K562 (cell line): ENCODE measurements around the gene TOGARAM2. TPM values are rescaled to one million over a fixed set of nuclear protein-coding genes. Genes with fewer than 3 reads are reported as not detected.

Experiments used
- ATAC-seq: fragments of 200-7000 bp; cut with Tn5 transposase; 3 replicates; pipeline ENCODE4 v1.9.1; 2020; ENCODE audit warnings: moderate library complexity
- BruUV-seq: library from RNA; stranded (reverse); fragments of 400-500 nt; replicated peaks from 2 replicates; lab custom pipeline; 2021; lab: Mats Ljungman, UMichigan
- CTCF ChIA-PET: fragments of 300-600 bp; formaldehyde crosslinking; extraction: SDS; loops from one replicate; lab custom pipeline; 2021; ENCODE audit warnings: low intra/inter-chr PET ratio; lab: Yijun Ruan, JAX
- POLR2A ChIA-PET: fragments of 300-600, 350-650 bp; sonication (Branson Sonifier 250); formaldehyde crosslinking; extraction: SDS; loops from one replicate; lab custom pipeline; 2021; ENCODE audit warnings: antibody characterized with exemption, inconsistent platforms; lab: Yijun Ruan, JAX
- DNase-seq, 4 experiments: peaks; one replicate each; pipeline versions ENCODE4 v3.0.0 to v3.0.0-alpha.2; 2011 to 2018; ENCODE audit warnings: low spot score in 3 of 4, mixed read lengths in 3 of 4; ENCODE audit errors: extremely low read depth in 1 of 4
- FAIRE-seq: peaks from 2 replicates; lab custom pipeline; 2011; peaks lifted over from hg19 to GRCh38; lab: Jason Lieb, UNC
- H2AFZ ChIP-seq: 2 replicates; pipeline ENCODE4 v1.6.0; 2011; ENCODE audit warnings: low read depth, low read length, control low read depth, inconsistent platforms
- H3K27ac ChIP-seq: fragments of 200-600 bp; 3 replicates; pipeline ENCODE4 v1.8.0; 2011; ENCODE audit warnings: low read depth, mild to moderate bottlenecking, control low read depth, inconsistent platforms, low read length, moderate library complexity, mixed read lengths; ENCODE audit errors: extremely low read depth
- H3K27me3 ChIP-seq, 2 experiments: fragments of 300-600 bp in 1 of 2; 2 replicates in 1 of 2; 3 replicates in 1 of 2; pipeline versions ENCODE4 v1.6.0 to v1.8.0; 2011; ENCODE audit warnings: inconsistent platforms in 2 of 2, low read length in 2 of 2, mild to moderate bottlenecking in 1 of 2, mixed read lengths in 1 of 2, moderate library complexity in 1 of 2; ENCODE audit not compliant: control insufficient read depth in 2 of 2, insufficient read depth in 2 of 2
- H3K36me3 ChIP-seq: fragments of 300-600 bp; 3 replicates; pipeline ENCODE4 v1.8.0; 2011; ENCODE audit warnings: mild to moderate bottlenecking, low read length, inconsistent platforms; ENCODE audit not compliant: control insufficient read depth, insufficient read depth
- H3K4me1 ChIP-seq, 2 experiments: fragments of 200-600 bp in 1 of 2; replicated peaks in 1 of 2; 2 replicates in 1 of 2; 3 replicates in 1 of 2; pipeline versions ENCODE4 v1.5.1 to v1.8.0; 2011; ENCODE audit warnings: inconsistent platforms in 2 of 2, low read length in 2 of 2, mild to moderate bottlenecking in 1 of 2, mixed read lengths in 1 of 2, moderate library complexity in 1 of 2; ENCODE audit not compliant: control insufficient read depth in 2 of 2, insufficient read depth in 2 of 2
- H3K4me2 ChIP-seq: 2 replicates; pipeline ENCODE4 v1.6.1; 2011; ENCODE audit warnings: low read length, control low read depth, inconsistent platforms, mixed read lengths; ENCODE audit not compliant: insufficient read depth
- H3K4me3 ChIP-seq: fragments of 200-600 bp; sonication (generic), shearing (Covaris generic); 2 replicates; pipeline ENCODE4 v1.5.1; 2016; ENCODE audit warnings: control low read depth, inconsistent platforms
- H3K79me2 ChIP-seq: fragments of 200-600 bp; 3 replicates; pipeline ENCODE4 v1.8.0; 2011; ENCODE audit warnings: low read length, inconsistent platforms; ENCODE audit not compliant: control insufficient read depth, insufficient read depth
- H3K9ac ChIP-seq, 2 experiments: 2 replicates each; pipeline versions ENCODE4 v1.6.0 to v1.6.1; 2011; ENCODE audit warnings: low read depth in 2 of 2, low read length in 2 of 2, control low read depth in 1 of 2, inconsistent platforms in 1 of 2, mild to moderate bottlenecking in 1 of 2, mixed read lengths in 1 of 2; ENCODE audit not compliant: insufficient read depth in 1 of 2
- H3K9me1 ChIP-seq: one replicate; pipeline ENCODE4 v1.6.0; 2011; ENCODE audit warnings: inconsistent platforms, mild to moderate bottlenecking, low read length, moderate library complexity; ENCODE audit not compliant: control insufficient read depth, insufficient read depth
- H3K9me3 ChIP-seq: replicated peaks from 2 replicates; pipeline ENCODE4 v1.5.1; 2011; ENCODE audit warnings: low read depth, low read length, inconsistent platforms; ENCODE audit not compliant: control insufficient read depth, insufficient read depth
- H4K20me1 ChIP-seq: replicated peaks from 2 replicates; pipeline ENCODE4 v1.6.1; 2011; ENCODE audit warnings: low read length, inconsistent platforms, mixed read lengths; ENCODE audit not compliant: control insufficient read depth, insufficient read depth
- ATF3 ChIP-seq, 2 experiments: fragments of 450-650 bp in 1 of 2; sonication (generic) in 1 of 2; formaldehyde crosslinking in 1 of 2; IDR thresholded peaks in 1 of 2; conservative IDR thresholded peaks in 1 of 2; 2 replicates each; pipeline versions ENCODE4 v1.6.1 to v1.8.1; 2016 to 2023; ENCODE audit warnings: mild to moderate bottlenecking in 2 of 2, moderate library complexity in 2 of 2, inconsistent platforms in 1 of 2, missing genetic modification reagents in 1 of 2
- CSDE1 ChIP-seq, 2 experiments: fragments of 450-650 bp; IDR thresholded peaks; 2 replicates each; pipeline ENCODE4 v1.6.1; 2016; ENCODE audit warnings: mild to moderate bottlenecking in 1 of 2
- NCOA1 ChIP-seq: fragments of 450-650 bp; IDR thresholded peaks from 2 replicates; pipeline ENCODE4 v1.6.1; 2016; ENCODE audit warnings: low read depth
- PRPF4 ChIP-seq: fragments of 200-400 bp; formaldehyde crosslinking; IDR thresholded peaks from one replicate; pipeline ENCODE4 v1.6.1; 2017; ENCODE audit warnings: low read length, low read depth, mild to moderate bottlenecking; ENCODE audit not compliant: insufficient read depth, poor library complexity, severe bottlenecking
- RNF219 ChIP-seq: fragments of 250-450 bp; sonication (Bioruptor Pico); IDR thresholded peaks from 2 replicates; pipeline ENCODE4 v1.5.0; 2022; ENCODE audit warnings: mild to moderate bottlenecking
- SRSF9 ChIP-seq: fragments of 200-400 bp; formaldehyde crosslinking; IDR thresholded peaks from 2 replicates; pipeline ENCODE4 v1.6.1; 2017; ENCODE audit warnings: low read depth, low read length, borderline replicate concordance
- STAT5B ChIP-seq: fragments of 250-450 bp; sonication (Bioruptor Pico); IDR thresholded peaks from 2 replicates; pipeline ENCODE4 v1.8.0; 2021; ENCODE audit warnings: mild to moderate bottlenecking, inconsistent platforms
- SUPT5H ChIP-seq: fragments of 450-650 bp; IDR thresholded peaks from 2 replicates; pipeline ENCODE4 v1.6.1; 2016
- ZBTB34 ChIP-seq: fragments of 250-450 bp; sonication (Bioruptor Pico); IDR thresholded peaks from 2 replicates; pipeline ENCODE4 v1.8.0; 2021; ENCODE audit warnings: mild to moderate bottlenecking, moderate library complexity
- ZNF165 ChIP-seq: fragments of 250-450 bp; sonication (Bioruptor Pico); IDR thresholded peaks from 2 replicates; pipeline ENCODE4 v1.4.0; 2020; ENCODE audit warnings: borderline replicate concordance
- ZNF282 ChIP-seq: sonication (generic); formaldehyde crosslinking; IDR thresholded peaks from 2 replicates; pipeline ENCODE4 v1.8.1; 2023; ENCODE audit warnings: missing genetic modification reagents
- ZNF436 ChIP-seq: fragments of 250-450, 450-650 bp; sonication (Bioruptor Pico); formaldehyde crosslinking; IDR thresholded peaks from 2 replicates; pipeline ENCODE4 v1.7.0; 2020; ENCODE audit warnings: mild to moderate bottlenecking
- WGBS: fragments of 100-300 bp; shearing (Covaris generic); methylation state at CpG from one replicate; pipeline ENCODE4 v1.1.6; 2016; ENCODE audit warnings: low coverage, mixed read lengths; ENCODE audit not compliant: insufficient coverage; ENCODE audit errors: missing lambda C conversion rate; 5-methylcytosine and 5-hydroxymethylcytosine counted together
- in situ Hi-C: fragments of 300-500 bp; cut with MboI; formaldehyde crosslinking; loops from 4 replicates; pipeline ENCODE4 v1.15.0; 2018; ENCODE audit warnings: inconsistent platforms, mixed read lengths
- intact Hi-C: fragments of 100-400 bp; cut with micrococcal nuclease; formaldehyde crosslinking; loops from 2 replicates; pipeline ENCODE4 v1.14.2; 2022
- polyA plus RNA-seq, 8 experiments: library from polyadenylated mRNA; depleted of rRNA in 4 of 8; stranded (reverse) in 5 of 8; unstranded in 3 of 8; fragments of >200 nt; fragmentation: Nextera tagmentation in 2 of 8; fragmentation: Illumina TruSeq in 1 of 8; extraction: Ambion mirVana in 2 of 8; extraction: Trizol in 1 of 8; gene quantifications; 2 replicates each; pipeline versions ENCODE4 v1.2.1 to v1.2.3, GENCODE V29; 2011 to 2014; ENCODE audit warnings: inconsistent platforms in 1 of 8, missing spikeins in 1 of 8
- total RNA-seq, 7 experiments: library from RNA; depleted of rRNA in 6 of 7; stranded (reverse); fragments of >200 nt in 6 of 7; fragmentation: Illumina TruSeq in 2 of 7; extraction: Trizol in 2 of 7; gene quantifications; 2 replicates each; pipeline versions ENCODE4 v1.2.1 to v1.2.3, GENCODE V29; 2011 to 2021; ENCODE audit warnings: low replicate concordance in 1 of 7
- TF ChIP-seq, protein P1 (sequence below): fragments of 450-650 bp; formaldehyde crosslinking; IDR thresholded peaks from 2 replicates; pipeline ENCODE4 v1.4.0; 2020; ENCODE audit warnings: mild to moderate bottlenecking, moderate library complexity
- TF ChIP-seq, protein P2 (sequence below): fragments of 250-450 bp; sonication (Bioruptor Pico); IDR thresholded peaks from 2 replicates; pipeline ENCODE4 v1.9.0; 2021; ENCODE audit warnings: mild to moderate bottlenecking

The TOGARAM2 gene
- total and polyA plus RNA-seq, 9 of the 15 experiments (the other 6 are each of a cell fraction or from before 2014, with no cell fraction given), result not detected

- no peak for DNase-seq
- 6% methylated on average over 1 of the region's 1 CpG for WGBS
- Histone ChIP-seq H3K4me3 (no peak overlapping the region), H3K79me2 (no peaks in the 10 kb centered on the region), H3K4me1 (peaks cover 0 to 3% of the 10 kb centered on the region in 2 experiments; a peak in 1 of 5 replicates), H2AFZ (no peak overlapping the region), H3K9ac (no peak overlapping the region), H3K27ac (no peak overlapping the region), H4K20me1 (no peaks in the 10 kb centered on the region; the same call in 1 of the 2 replicates), H3K9me1 (peaks cover 3% of the 10 kb centered on the region), H3K9me3 (no peaks in the 10 kb centered on the region), H3K36me3 (no peaks in the 10 kb centered on the region), H3K27me3 (peaks cover 13 to 56% of the 10 kb centered on the region in 2 experiments; a peak in 4 of 5 replicates)
- no TSS peak for BruUV-seq
- intact Hi-C loops, result no loop called here
- FAIRE-seq, result no peak
- CTCF ChIA-PET, result no interaction called here
- TF ChIP-seq, protein P1, sequence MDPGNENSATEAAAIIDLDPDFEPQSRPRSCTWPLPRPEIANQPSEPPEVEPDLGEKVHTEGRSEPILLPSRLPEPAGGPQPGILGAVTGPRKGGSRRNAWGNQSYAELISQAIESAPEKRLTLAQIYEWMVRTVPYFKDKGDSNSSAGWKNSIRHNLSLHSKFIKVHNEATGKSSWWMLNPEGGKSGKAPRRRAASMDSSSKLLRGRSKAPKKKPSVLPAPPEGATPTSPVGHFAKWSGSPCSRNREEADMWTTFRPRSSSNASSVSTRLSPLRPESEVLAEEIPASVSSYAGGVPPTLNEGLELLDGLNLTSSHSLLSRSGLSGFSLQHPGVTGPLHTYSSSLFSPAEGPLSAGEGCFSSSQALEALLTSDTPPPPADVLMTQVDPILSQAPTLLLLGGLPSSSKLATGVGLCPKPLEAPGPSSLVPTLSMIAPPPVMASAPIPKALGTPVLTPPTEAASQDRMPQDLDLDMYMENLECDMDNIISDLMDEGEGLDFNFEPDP (CRISPR knock-in tag), result no peak
- TF ChIP-seq ZNF282 (CRISPR knock-in tag) (no peak), PRPF4 (no peak), ZNF165 (CRISPR knock-in tag) (no peak), STAT5B (no peak), ATF3 (IDR thresholded peaks at IDR 0.05) (no peak), ATF3 (CRISPR knock-in tag; conservative IDR thresholded peaks at IDR 0.05) (no peak), SUPT5H (no peak), NCOA1 (no peak), RNF219 (CRISPR knock-in tag) (no peak), SRSF9 (no peak), ZNF436 (CRISPR knock-in tag) (no peak), CSDE1 (IDR thresholded peaks at IDR 0.05) (no peak), ZBTB34 (CRISPR knock-in tag) (no peak)
- TF ChIP-seq, protein P2, sequence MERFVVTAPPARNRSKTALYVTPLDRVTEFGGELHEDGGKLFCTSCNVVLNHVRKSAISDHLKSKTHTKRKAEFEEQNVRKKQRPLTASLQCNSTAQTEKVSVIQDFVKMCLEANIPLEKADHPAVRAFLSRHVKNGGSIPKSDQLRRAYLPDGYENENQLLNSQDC, result no peak
- TF ChIP-seq, all 486 proteins: peak for 0
- ATAC-seq, result no peak
- H3K4me2 ChIP-seq, result no peak overlapping the region
- in situ Hi-C loops, result no loop called here
- POLR2A ChIA-PET, result interaction anchor here (1.0 kb wide), 1 partner anchor 154 kb away, joined by 3 read pairs; no protein-coding TSS in a partner anchor
Observed at GRCh38 chr2:29055601-29056000, 74.5 kb downstream of the TOGARAM2 start.
